ENCODE measurements around the gene TMEM129.
A peak's percentile ranks its signal among the peaks of the same experiment; 100 is the strongest.

Gene TMEM129

DNA sequence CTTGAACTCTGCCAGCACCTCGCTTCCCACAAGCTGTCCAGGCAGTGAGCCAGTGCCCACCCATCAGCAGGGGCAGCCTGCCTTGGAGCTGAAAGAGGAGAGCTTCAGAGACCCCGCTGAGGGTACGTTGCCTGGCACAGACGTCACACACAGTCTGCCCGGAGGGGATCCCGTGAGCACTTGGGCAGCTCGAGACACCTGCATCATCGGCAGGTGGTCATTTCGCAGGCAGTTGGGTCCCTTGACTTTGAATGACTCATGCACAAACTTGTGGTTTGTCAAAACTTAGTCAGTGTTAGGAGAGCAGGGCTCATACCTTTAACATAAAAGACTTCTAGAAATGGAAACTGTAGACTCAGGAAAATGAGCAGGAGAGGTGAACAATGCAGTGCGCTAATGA lies 10.1 kb upstream of the TMEM129 start:
- Histone ChIP-seq H3K4me2 (ENCODE audit: low read length) (no peak overlapping the region), H2BK15ac (replicated peaks; ENCODE audit: low read depth) (no peak overlapping the region), H3K56ac (ENCODE audit: low read length) (no peak overlapping the region), H2AK5ac (ENCODE audit: low read length) (no peak overlapping the region), H3K27me3 (ENCODE audit: insufficient read depth, low read length, poor library complexity) (no peaks in the 10 kb centered on the region), H4K5ac (ENCODE audit: low read length) (no peak overlapping the region), H2BK120ac (ENCODE audit: low read depth, low read length) (no peak overlapping the region), H3K79me1 (ENCODE audit: low read length) (peaks cover 9% of the 10 kb centered on the region), H3K18ac (ENCODE audit: low read length) (no peak overlapping the region), H3K4ac (ENCODE audit: low read depth, low read length) (no peak overlapping the region), H3K9ac (ENCODE audit: low read length) (no peak overlapping the region), H4K8ac (ENCODE audit: low read depth, low read length) (no peak overlapping the region), H2BK5ac (ENCODE audit: low read length) (no peak overlapping the region), H3K36me3 (ENCODE audit: control insufficient read depth, insufficient read depth, low read length) (peaks cover 32% of the 10 kb centered on the region), H3K4me3 (ENCODE audit: low read length) (no peak overlapping the region), H3K4me1 (ENCODE audit: control insufficient read depth, low read depth, low read length) (no peaks in the 10 kb centered on the region), H3K79me2 (ENCODE audit: control insufficient read depth, insufficient read depth, low read length) (peaks cover 2% of the 10 kb centered on the region), H3K27ac (ENCODE audit: low read depth, low read length) (no peak overlapping the region), H3K23ac (ENCODE audit: low read length) (no peak overlapping the region)
- WGBS (ENCODE audit: extremely low coverage, insufficient coverage, low lambda C conversion rate): no CpG with 5 or more reads among the region's 10 CpGs
- no peak for DNase-seq

DNA sequence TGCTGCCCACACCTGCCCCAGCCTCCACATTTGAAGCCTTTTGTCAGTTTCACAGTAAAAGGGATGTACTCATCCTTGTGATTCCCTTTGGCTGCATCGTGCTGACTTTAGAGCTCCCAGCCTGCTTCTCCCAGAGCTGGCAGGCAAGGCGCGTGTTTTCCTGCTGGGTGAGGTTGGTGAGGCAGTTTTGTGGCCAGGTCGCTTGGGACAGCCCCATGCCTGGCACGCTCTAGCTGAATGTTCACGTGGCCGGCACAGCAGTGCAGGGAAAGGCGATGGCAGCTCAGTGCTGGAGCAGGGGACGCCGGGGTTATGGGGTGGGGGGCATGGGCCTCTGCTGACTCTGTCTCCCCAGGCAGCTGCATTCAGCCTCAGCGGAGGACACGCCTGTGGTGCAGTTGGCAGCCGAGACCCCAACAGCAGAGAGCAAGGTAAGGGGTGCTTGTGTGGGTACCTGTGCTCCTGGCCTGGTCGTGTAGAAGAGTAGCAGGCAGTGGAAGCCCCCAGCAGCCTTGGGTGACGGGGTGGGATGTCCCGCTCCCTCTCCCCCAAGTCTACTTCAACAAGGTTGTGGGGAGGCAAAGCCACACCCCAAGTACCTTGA lies 9.5 kb upstream of the TMEM129 start:
- H2BK120ac ChIP-seq (ENCODE audit: low read depth, low read length): no peak overlapping the region
- WGBS (ENCODE audit: extremely low coverage, insufficient coverage, low lambda C conversion rate): no CpG with 5 or more reads among the region's 16 CpGs
- peaks cover 30% of the 10 kb centered on the region for H3K36me3 ChIP-seq (ENCODE audit: control insufficient read depth, insufficient read depth, low read length)
- no peak overlapping the region for H3K4ac ChIP-seq (ENCODE audit: low read depth, low read length)
- no peak overlapping the region for H3K9ac ChIP-seq (ENCODE audit: low read length)
- H2BK15ac ChIP-seq (replicated peaks; ENCODE audit: low read depth): no peak overlapping the region
- no peaks in the 10 kb centered on the region for H3K27me3 ChIP-seq (ENCODE audit: insufficient read depth, low read length, poor library complexity)
- no peak overlapping the region for H2AK5ac ChIP-seq (ENCODE audit: low read length)
- H3K4me2 ChIP-seq (ENCODE audit: low read length): no peak overlapping the region
- no peak overlapping the region for H4K5ac ChIP-seq (ENCODE audit: low read length)
- H3K27ac ChIP-seq (ENCODE audit: low read depth, low read length): no peak overlapping the region
- no peak overlapping the region for H2BK5ac ChIP-seq (ENCODE audit: low read length)
- DNase-seq: no peak
- H3K4me3 ChIP-seq (ENCODE audit: low read length): no peak overlapping the region
- no peak overlapping the region for H3K23ac ChIP-seq (ENCODE audit: low read length)
- H3K18ac ChIP-seq (ENCODE audit: low read length): no peak overlapping the region
- no peak overlapping the region for H3K56ac ChIP-seq (ENCODE audit: low read length)
- peaks cover 2% of the 10 kb centered on the region for H3K79me2 ChIP-seq (ENCODE audit: control insufficient read depth, insufficient read depth, low read length)
- H4K8ac ChIP-seq (ENCODE audit: low read depth, low read length): no peak overlapping the region
- peaks cover 9% of the 10 kb centered on the region for H3K79me1 ChIP-seq (ENCODE audit: low read length)
- H3K4me1 ChIP-seq (ENCODE audit: control insufficient read depth, low read depth, low read length): no peaks in the 10 kb centered on the region

DNA sequence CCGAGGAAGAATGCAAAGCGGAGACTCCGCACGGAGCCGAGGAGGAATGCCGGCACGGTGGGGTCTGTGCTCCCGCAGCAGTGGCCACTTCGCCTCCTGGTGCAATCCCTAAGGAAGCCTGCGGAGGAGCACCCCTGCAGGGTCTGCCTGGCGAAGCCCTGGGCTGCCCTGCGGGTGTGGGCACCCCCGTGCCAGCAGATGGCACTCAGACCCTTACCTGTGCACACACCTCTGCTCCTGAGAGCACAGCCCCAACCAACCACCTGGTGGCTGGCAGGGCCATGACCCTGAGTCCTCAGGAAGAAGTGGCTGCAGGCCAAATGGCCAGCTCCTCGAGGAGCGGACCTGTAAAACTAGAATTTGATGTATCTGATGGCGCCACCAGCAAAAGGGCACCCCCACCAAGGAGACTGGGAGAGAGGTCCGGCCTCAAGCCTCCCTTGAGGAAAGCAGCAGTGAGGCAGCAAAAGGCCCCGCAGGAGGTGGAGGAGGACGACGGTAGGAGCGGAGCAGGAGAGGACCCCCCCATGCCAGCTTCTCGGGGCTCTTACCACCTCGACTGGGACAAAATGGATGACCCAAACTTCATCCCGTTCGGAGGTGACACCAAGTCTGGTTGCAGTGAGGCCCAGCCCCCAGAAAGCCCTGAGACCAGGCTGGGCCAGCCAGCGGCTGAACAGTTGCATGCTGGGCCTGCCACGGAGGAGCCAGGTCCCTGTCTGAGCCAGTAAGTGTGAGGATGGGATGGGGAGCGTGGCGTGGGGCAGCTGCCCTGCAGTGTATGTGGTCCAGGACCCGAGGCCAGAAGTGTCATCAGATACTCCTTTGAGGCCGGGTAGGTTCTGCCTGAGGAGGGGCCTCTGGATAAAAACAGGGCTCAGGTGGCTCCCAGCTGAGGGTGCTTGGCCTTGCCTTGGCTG lies 7.2 kb upstream of the TMEM129 start:
- no peak overlapping the region for H4K5ac ChIP-seq (ENCODE audit: low read length)
- peaks cover 15% of the 10 kb centered on the region for H3K79me1 ChIP-seq (ENCODE audit: low read length)
- no peak overlapping the region for H2BK120ac ChIP-seq (ENCODE audit: low read depth, low read length)
- no peak overlapping the region for H2BK15ac ChIP-seq (replicated peaks; ENCODE audit: low read depth)
- H2AK5ac ChIP-seq (ENCODE audit: low read length): no peak overlapping the region
- no peaks in the 10 kb centered on the region for H3K4me1 ChIP-seq (ENCODE audit: control insufficient read depth, low read depth, low read length)
- no peak overlapping the region for H3K9ac ChIP-seq (ENCODE audit: low read length)
- no peak for DNase-seq
- no peak overlapping the region for H4K8ac ChIP-seq (ENCODE audit: low read depth, low read length)
- no CpG with 5 or more reads among the region's 31 CpGs for WGBS (ENCODE audit: extremely low coverage, insufficient coverage, low lambda C conversion rate)
- no peak overlapping the region for H3K56ac ChIP-seq (ENCODE audit: low read length)
- H3K23ac ChIP-seq (ENCODE audit: low read length): no peak overlapping the region
- H3K4me3 ChIP-seq (ENCODE audit: low read length): no peak overlapping the region
- no peak overlapping the region for H3K18ac ChIP-seq (ENCODE audit: low read length)
- H3K27me3 ChIP-seq (ENCODE audit: insufficient read depth, low read length, poor library complexity): no peaks in the 10 kb centered on the region
- no peak overlapping the region for H3K4ac ChIP-seq (ENCODE audit: low read depth, low read length)
- no peak overlapping the region for H3K4me2 ChIP-seq (ENCODE audit: low read length)
- peaks cover 32% of the 10 kb centered on the region for H3K36me3 ChIP-seq (ENCODE audit: control insufficient read depth, insufficient read depth, low read length)
- peaks cover 7% of the 10 kb centered on the region for H3K79me2 ChIP-seq (ENCODE audit: control insufficient read depth, insufficient read depth, low read length)
- no peak overlapping the region for H2BK5ac ChIP-seq (ENCODE audit: low read length)
- H3K27ac ChIP-seq (ENCODE audit: low read depth, low read length): peak overlapping the region; percentile 22

DNA sequence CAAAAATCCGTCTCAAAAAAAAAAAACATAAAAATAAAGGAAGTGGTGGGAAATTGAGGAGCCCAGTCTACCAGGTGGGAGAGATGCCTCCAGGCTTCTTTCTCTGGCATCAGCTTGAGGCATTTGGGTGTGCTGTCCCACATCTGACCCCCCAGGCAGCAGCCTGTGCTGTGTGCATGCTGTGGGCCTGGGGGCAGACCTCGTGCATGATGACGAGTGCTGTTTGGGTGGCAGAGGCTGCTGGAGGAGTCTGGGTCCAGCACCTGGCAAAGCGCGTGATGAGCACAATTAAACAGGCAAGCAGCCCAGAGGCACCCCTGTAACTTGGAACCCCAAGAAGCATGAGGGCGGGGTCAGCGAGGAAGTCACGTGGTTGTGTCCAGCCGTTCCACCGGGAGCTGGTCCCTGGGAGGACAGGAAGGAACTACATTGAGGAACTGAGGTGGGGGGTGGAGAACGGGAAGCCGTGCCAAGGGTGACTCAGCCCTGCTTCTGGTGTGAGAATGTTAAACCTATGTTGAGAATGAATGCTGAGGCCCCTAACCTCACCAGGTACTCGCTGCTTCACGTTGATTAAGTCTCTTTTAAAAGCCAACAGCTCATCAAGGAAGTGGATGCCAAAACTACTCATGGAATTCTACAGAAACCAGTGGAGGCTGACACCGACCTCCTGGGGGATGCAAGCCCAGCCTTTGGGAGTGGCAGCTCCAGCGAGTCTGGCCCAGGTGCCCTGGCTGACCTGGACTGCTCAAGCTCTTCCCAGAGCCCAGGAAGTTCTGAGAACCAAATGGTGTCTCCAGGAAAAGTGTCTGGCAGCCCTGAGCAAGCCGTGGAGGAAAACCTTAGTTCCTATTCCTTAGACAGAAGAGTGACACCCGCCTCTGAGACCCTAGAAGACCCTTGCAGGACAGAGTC lies 6.3 kb upstream of the TMEM129 start:
- Histone ChIP-seq H3K27me3 (ENCODE audit: insufficient read depth, low read length, poor library complexity) (no peaks in the 10 kb centered on the region), H2BK120ac (ENCODE audit: low read depth, low read length) (no peak overlapping the region), H3K79me1 (ENCODE audit: low read length) (peaks cover 21% of the 10 kb centered on the region), H3K79me2 (ENCODE audit: control insufficient read depth, insufficient read depth, low read length) (peaks cover 16% of the 10 kb centered on the region), H4K8ac (ENCODE audit: low read depth, low read length) (no peak overlapping the region), H3K23ac (ENCODE audit: low read length) (no peak overlapping the region), H2AK5ac (ENCODE audit: low read length) (no peak overlapping the region), H4K5ac (ENCODE audit: low read length) (no peak overlapping the region), H3K4me3 (ENCODE audit: low read length) (no peak overlapping the region), H3K9ac (ENCODE audit: low read length) (no peak overlapping the region), H3K4me1 (ENCODE audit: control insufficient read depth, low read depth, low read length) (peaks cover 4% of the 10 kb centered on the region), H3K18ac (ENCODE audit: low read length) (no peak overlapping the region), H2BK5ac (ENCODE audit: low read length) (no peak overlapping the region), H3K4me2 (ENCODE audit: low read length) (no peak overlapping the region), H3K27ac (ENCODE audit: low read depth, low read length) (peak overlapping the region; percentile 22), H3K56ac (ENCODE audit: low read length) (no peak overlapping the region), H3K36me3 (ENCODE audit: control insufficient read depth, insufficient read depth, low read length) (peaks cover 26% of the 10 kb centered on the region), H2BK15ac (replicated peaks; ENCODE audit: low read depth) (no peak overlapping the region), H3K4ac (ENCODE audit: low read depth, low read length) (no peak overlapping the region)
- no peak for DNase-seq
- WGBS (ENCODE audit: extremely low coverage, insufficient coverage, low lambda C conversion rate): no CpG with 5 or more reads among the region's 18 CpGs

DNA sequence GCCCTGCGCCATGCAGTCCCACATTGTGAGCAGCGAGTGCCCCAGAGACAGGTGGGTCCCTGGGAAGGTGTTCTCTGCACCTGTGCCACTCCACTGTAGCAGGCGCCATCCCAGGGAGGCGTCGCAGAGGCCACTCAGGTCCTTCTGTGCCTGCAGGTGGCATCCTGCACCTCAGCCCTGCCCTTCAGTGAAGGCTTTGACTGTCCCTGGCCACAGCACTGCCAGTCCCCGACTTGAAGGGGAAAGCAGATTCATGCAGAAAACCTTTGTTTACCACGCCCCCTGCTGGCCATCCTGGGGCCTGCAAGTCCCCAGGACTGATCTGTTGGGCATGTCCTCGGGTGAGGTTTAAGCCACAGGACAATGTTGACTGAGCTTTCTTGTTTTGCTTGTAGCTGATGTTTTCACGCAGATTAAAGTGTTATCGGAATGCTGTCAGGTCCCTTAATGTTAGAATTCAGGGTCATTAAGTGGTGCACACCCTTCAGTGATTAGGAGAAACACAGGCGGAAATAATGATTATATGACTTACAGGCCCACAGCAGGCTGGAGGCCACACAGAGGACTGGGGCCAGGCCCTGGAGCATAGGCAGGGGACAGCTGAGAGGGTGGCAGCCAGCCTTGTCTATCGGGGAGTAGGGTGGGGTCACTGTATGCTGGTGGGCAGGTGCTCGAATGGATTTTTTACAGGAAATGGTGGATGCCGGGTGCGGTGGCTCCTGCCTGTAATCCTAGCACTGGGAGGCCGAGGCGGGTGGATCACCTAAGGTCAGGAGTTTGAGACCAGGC lies 5.2 kb upstream of the TMEM129 start:
- no CpG with 5 or more reads among the region's 17 CpGs for WGBS (ENCODE audit: extremely low coverage, insufficient coverage, low lambda C conversion rate)
- no peak overlapping the region for H3K4me2 ChIP-seq (ENCODE audit: low read length)
- peak; percentile 91 for DNase-seq
- H3K4ac ChIP-seq (ENCODE audit: low read depth, low read length): no peak overlapping the region
- H3K27ac ChIP-seq (ENCODE audit: low read depth, low read length): no peak overlapping the region
- H3K4me1 ChIP-seq (ENCODE audit: control insufficient read depth, low read depth, low read length): peaks cover 5% of the 10 kb centered on the region
- peaks cover 22% of the 10 kb centered on the region for H3K36me3 ChIP-seq (ENCODE audit: control insufficient read depth, insufficient read depth, low read length)
- H2BK5ac ChIP-seq (ENCODE audit: low read length): no peak overlapping the region
- H2BK15ac ChIP-seq (replicated peaks; ENCODE audit: low read depth): no peak overlapping the region
- H3K79me1 ChIP-seq (ENCODE audit: low read length): peaks cover 24% of the 10 kb centered on the region
- H3K56ac ChIP-seq (ENCODE audit: low read length): peak overlapping the region; percentile 9
- no peak overlapping the region for H3K9ac ChIP-seq (ENCODE audit: low read length)
- H3K27me3 ChIP-seq (ENCODE audit: insufficient read depth, low read length, poor library complexity): no peaks in the 10 kb centered on the region
- no peak overlapping the region for H3K4me3 ChIP-seq (ENCODE audit: low read length)
- no peak overlapping the region for H2AK5ac ChIP-seq (ENCODE audit: low read length)
- no peak overlapping the region for H2BK120ac ChIP-seq (ENCODE audit: low read depth, low read length)
- H3K18ac ChIP-seq (ENCODE audit: low read length): no peak overlapping the region
- peaks cover 24% of the 10 kb centered on the region for H3K79me2 ChIP-seq (ENCODE audit: control insufficient read depth, insufficient read depth, low read length)
- no peak overlapping the region for H4K5ac ChIP-seq (ENCODE audit: low read length)
- H4K8ac ChIP-seq (ENCODE audit: low read depth, low read length): no peak overlapping the region
- H3K23ac ChIP-seq (ENCODE audit: low read length): no peak overlapping the region

All from mesendoderm (in vitro differentiated cells).